NT2/D1 (cell line): ENCODE measurements around the gene CACNA2D1.
A peak's percentile ranks its signal among the peaks of the same experiment; 100 is the strongest.

ENCODE experiments used
- DNase-seq: peaks from one replicate; pipeline ENCODE4 v3.0.0-alpha.2; 2011; ENCODE audit warnings: low read depth, low spot score
- H3K27me3 ChIP-seq: 2 replicates; pipeline ENCODE4 v1.6.0; 2011; ENCODE audit warnings: mild to moderate bottlenecking; ENCODE audit not compliant: insufficient read length, insufficient read depth
- H3K36me3 ChIP-seq: 2 replicates; pipeline ENCODE4 v1.6.1; 2011; ENCODE audit warnings: mild to moderate bottlenecking, low read length, mixed read lengths; ENCODE audit not compliant: insufficient read depth, insufficient read length
- H3K4me1 ChIP-seq: 2 replicates; pipeline ENCODE4 v1.5.1; 2011; ENCODE audit not compliant: insufficient read depth, insufficient read length
- H3K4me3 ChIP-seq: 2 replicates; pipeline ENCODE4 v1.5.1; 2011; ENCODE audit warnings: low read depth; ENCODE audit not compliant: insufficient read length
- H3K9ac ChIP-seq: 2 replicates; pipeline ENCODE4 v1.6.0; 2011; ENCODE audit warnings: low read depth; ENCODE audit not compliant: insufficient read length
- H3K9me3 ChIP-seq: 2 replicates; pipeline ENCODE4 v1.5.1; 2011; ENCODE audit warnings: mild to moderate bottlenecking, low read length; ENCODE audit not compliant: insufficient read depth
- SUZ12 ChIP-seq: IDR thresholded peaks from 2 replicates; pipeline ENCODE4 v1.6.1; 2011; ENCODE audit not compliant: insufficient read length, insufficient read depth; ENCODE audit errors: extremely low read depth
- YY1 ChIP-seq: IDR thresholded peaks from 2 replicates; pipeline ENCODE4 v1.6.1; 2011; ENCODE audit not compliant: insufficient read length, insufficient read depth
- ZNF274 ChIP-seq: IDR thresholded peaks from 2 replicates; pipeline ENCODE4 v1.6.1; 2011; ENCODE audit warnings: mild to moderate bottlenecking, low read depth, low read length

Gene CACNA2D1

GRCh38 chr7:82318786-82319185 lies 124.8 kb downstream of the CACNA2D1 start:
- Histone ChIP-seq H3K9me3 (no peaks in the 10 kb centered on the region), H3K36me3 (no peaks in the 10 kb centered on the region), H3K4me3 (no peak overlapping the region), H3K4me1 (no peaks in the 10 kb centered on the region), H3K27me3 (no peaks in the 10 kb centered on the region), H3K9ac (no peak overlapping the region)
- no peak for TF ChIP-seq ZNF274
- no peak for TF ChIP-seq SUZ12
- no peak for TF ChIP-seq YY1
- no peak for DNase-seq

- no peak for TF ChIP-seq ZNF274
- no peak for TF ChIP-seq SUZ12
- no peak for TF ChIP-seq YY1
- Histone ChIP-seq H3K27me3 (no peaks in the 10 kb centered on the region), H3K4me3 (no peak overlapping the region), H3K4me1 (no peaks in the 10 kb centered on the region), H3K36me3 (no peaks in the 10 kb centered on the region), H3K9me3 (no peaks in the 10 kb centered on the region), H3K9ac (no peak overlapping the region)
- DNase-seq: no peak
These were observed 125.8 kb downstream of the CACNA2D1 start for GRCh38 chr7:82317760-82318159.

- H3K9me3 ChIP-seq: no peaks in the 10 kb centered on the region
- H3K36me3 ChIP-seq: no peaks in the 10 kb centered on the region
- no peak for TF ChIP-seq SUZ12
- no peak for TF ChIP-seq YY1
- no peak for TF ChIP-seq ZNF274
- no peak overlapping the region for H3K4me3 ChIP-seq
- DNase-seq: no peak
- no peaks in the 10 kb centered on the region for H3K4me1 ChIP-seq
- H3K27me3 ChIP-seq: no peaks in the 10 kb centered on the region
- H3K9ac ChIP-seq: no peak overlapping the region
These were observed 126.3 kb downstream of the CACNA2D1 start for GRCh38 chr7:82317257-82317721.

- Histone ChIP-seq H3K4me1 (no peaks in the 10 kb centered on the region), H3K27me3 (no peaks in the 10 kb centered on the region), H3K9me3 (peaks cover 5% of the 10 kb centered on the region; the same call in 1 of the 2 replicates), H3K36me3 (no peaks in the 10 kb centered on the region), H3K4me3 (no peak overlapping the region), H3K9ac (no peak overlapping the region)
- TF ChIP-seq YY1: no peak
- no peak for TF ChIP-seq SUZ12
- no peak for TF ChIP-seq ZNF274
- DNase-seq: no peak
These were observed 130.3 kb downstream of the CACNA2D1 start for GRCh38 chr7:82313269-82313668.

- DNase-seq: peak; percentile 57
- H3K4me3 ChIP-seq: no peak overlapping the region
- no peak overlapping the region for H3K9ac ChIP-seq
- H3K27me3 ChIP-seq: no peaks in the 10 kb centered on the region
- H3K9me3 ChIP-seq: peaks cover 5% of the 10 kb centered on the region; the same call in 1 of the 2 replicates
- H3K4me1 ChIP-seq: no peaks in the 10 kb centered on the region
- no peak for TF ChIP-seq ZNF274
- no peak for TF ChIP-seq YY1
- TF ChIP-seq SUZ12: no peak
- no peaks in the 10 kb centered on the region for H3K36me3 ChIP-seq
These were observed 130.9 kb downstream of the CACNA2D1 start for GRCh38 chr7:82312646-82313045.

- H3K9ac ChIP-seq: no peak overlapping the region
- no peaks in the 10 kb centered on the region for H3K4me1 ChIP-seq
- no peaks in the 10 kb centered on the region for H3K27me3 ChIP-seq
- H3K9me3 ChIP-seq: peaks cover 5% of the 10 kb centered on the region; the same call in 1 of the 2 replicates
- H3K36me3 ChIP-seq: no peaks in the 10 kb centered on the region
- no peak for DNase-seq
- no peak for TF ChIP-seq YY1
- no peak for TF ChIP-seq ZNF274
- TF ChIP-seq SUZ12: no peak
- H3K4me3 ChIP-seq: no peak overlapping the region
These were observed 138.1 kb downstream of the CACNA2D1 start for GRCh38 chr7:82305347-82306005.

- TF ChIP-seq SUZ12: no peak
- H3K27me3 ChIP-seq: no peaks in the 10 kb centered on the region
- H3K4me3 ChIP-seq: no peak overlapping the region
- no peaks in the 10 kb centered on the region for H3K4me1 ChIP-seq
- no peak overlapping the region for H3K9ac ChIP-seq
- H3K9me3 ChIP-seq: no peaks in the 10 kb centered on the region
- no peaks in the 10 kb centered on the region for H3K36me3 ChIP-seq
- no peak for DNase-seq
These were observed 148.7 kb downstream of the CACNA2D1 start for GRCh38 chr7:82294865-82295264.

- H3K27me3 ChIP-seq: no peaks in the 10 kb centered on the region
These were observed 149.2 kb downstream of the CACNA2D1 start for GRCh38 chr7:82294382-82294784.

More at GRCh38 chr7:82294382-82294784, 149.2 kb downstream of the CACNA2D1 start:
- TF ChIP-seq ZNF274: no peak
- TF ChIP-seq YY1: no peak
- TF ChIP-seq SUZ12: no peak
- Histone ChIP-seq H3K36me3 (no peaks in the 10 kb centered on the region), H3K9me3 (no peaks in the 10 kb centered on the region), H3K4me1 (no peaks in the 10 kb centered on the region), H3K9ac (no peak overlapping the region), H3K4me3 (no peak overlapping the region)
- no peak for DNase-seq
